ENCODE data around the gene CEACAM16.

The CEACAM16 gene

GRCh38 chr19:44759083-44759804 is 60.3 kb downstream of the CEACAM16 start:
- DNase-seq (ENCODE audit: low read depth in 4 of 4, low spot score in 1 of 4) = no peak

Data from stimulated activated CD4-positive, alpha-beta T cell treated with anti-CD3 and anti-CD28 coated beads, Interleukin-1b, Interleukin-23, amount 100 ng/mL, for 24 hours (primary cell).